ENCODE data around the gene SMPDL3B. TPM values are rescaled to one million over a fixed set of nuclear protein-coding genes. Genes with fewer than 3 reads are reported as not detected.

Gene SMPDL3B
- total and polyA plus RNA-seq, 2 of the 4 experiments (the other 2 are of a cell fraction), result not detected

- in situ Hi-C loops (cut with MboI; ENCODE audit: low sequenced_read_pairs), result no loop called here
- DNase-seq, result no peak
- no peak overlapping the region for H4K91ac ChIP-seq (ENCODE audit: insufficient read depth, low read depth, low read length)
These were observed 1.6 kb downstream of the SMPDL3B start for GRCh38 chr1:27936370-27936769.

More at GRCh38 chr1:27936370-27936769, 1.6 kb downstream of the SMPDL3B start:
- Histone ChIP-seq H3K27ac (ENCODE audit: insufficient read depth, low read length) (no peak overlapping the region), H4K5ac (ENCODE audit: low read depth, low read length) (no peak overlapping the region), H3K36me3 (ENCODE audit: control insufficient read depth, insufficient read depth, low read length) (no peaks in the 10 kb centered on the region), H3K9me3 (ENCODE audit: control insufficient read depth, insufficient read depth, low read length) (no peaks in the 10 kb centered on the region), H2AFZ (replicated peaks; ENCODE audit: low read length, poor library complexity) (no peak overlapping the region), H3K27me3 (ENCODE audit: control insufficient read depth, insufficient read depth, low read length) (peaks cover 25% of the 10 kb centered on the region), H3K9ac (ENCODE audit: low read depth, low read length) (no peak overlapping the region), H3K14ac (replicated peaks; ENCODE audit: low read depth, low read length) (no peak overlapping the region), H3K23ac (ENCODE audit: low read depth, low read length) (no peak overlapping the region), H2AK5ac (ENCODE audit: low read depth, low read length) (no peak overlapping the region), H3K4me2 (ENCODE audit: low read depth, low read length) (no peak overlapping the region), H2AK9ac (replicated peaks; ENCODE audit: low read depth, low read length, poor library complexity) (no peak overlapping the region), H3K4ac (ENCODE audit: low read depth, low read length) (no peak overlapping the region), H2BK15ac (ENCODE audit: low read depth, low read length) (no peak overlapping the region), H3K79me1 (ENCODE audit: low read depth in 1 of 2, low read length in 2 of 2) (no peaks in the 10 kb centered on the region), H2BK20ac (ENCODE audit: low read depth, low read length) (no peak overlapping the region), H3K9me1 (ENCODE audit: insufficient read depth, low read length) (no peaks in the 10 kb centered on the region), H3K4me3 (ENCODE audit: insufficient read depth, low read depth, low read length) (no peak overlapping the region), H4K20me1 (ENCODE audit: insufficient read depth, low read length) (no peaks in the 10 kb centered on the region), H3K56ac (ENCODE audit: extremely low read depth, insufficient read depth, low read length) (no peak overlapping the region), H3K18ac (ENCODE audit: low read depth, low read length) (no peak overlapping the region), H4K8ac (ENCODE audit: low read depth in 2 of 2, low read length in 2 of 2) (no peak overlapping the region), H2BK120ac (ENCODE audit: low read depth, low read length) (no peak overlapping the region), H3K4me1 (ENCODE audit: control insufficient read depth, insufficient read depth, low read length) (peaks cover 4% of the 10 kb centered on the region), H2BK5ac (ENCODE audit: low read depth, low read length, poor library complexity, severe bottlenecking) (no peak overlapping the region)
- no peak for ATAC-seq (ENCODE audit: low read depth)
- no TSS peak for BruUV-seq (replicated peaks)
- no CpG with 5 or more reads among the region's 5 CpGs for WGBS, 2 experiments (ENCODE audit: extremely low coverage in 2 of 2, insufficient read length in 1 of 2)
- intact Hi-C loops (cut with micrococcal nuclease), result no loop called here
- CTCF ChIA-PET, result no interaction called here
- dilution Hi-C loops (cut with HindIII; ENCODE audit: low sequenced_read_pairs, unreplicated experiment), result no loop called here
- POLR2A ChIA-PET (ENCODE audit: unreplicated experiment), result no interaction called here
- TF ChIP-seq MXI1 (IDR thresholded peaks at IDR 0.05; ENCODE audit: borderline replicate concordance, low read depth, low read length) (no peak), NFE2L2 (IDR thresholded peaks at IDR 0.05; ENCODE audit: low read depth, low read length) (no peak), RAD21 (IDR thresholded peaks at IDR 0.05; ENCODE audit: low read length) (no peak), CTCF (conservative IDR thresholded peaks at IDR 0.05; ENCODE audit: low read depth, low read length) (no peak), ELK1 (IDR thresholded peaks at IDR 0.05; ENCODE audit: borderline replicate concordance, low read depth, low read length) (no peak), USF2 (IDR thresholded peaks at IDR 0.05; ENCODE audit: low read depth, low read length) (no peak)

Measured in IMR-90 (cell line).